MM.1S (cell line): ENCODE measurements around the gene ADSS1.

ENCODE experiments used
- DNase-seq: peaks from one replicate; pipeline ENCODE4 v3.0.0-alpha.2; 2015
- H2AFZ ChIP-seq: fragments of 300-600 bp; sonication (generic); 2 replicates; pipeline ENCODE4 v1.6.0; 2016; ENCODE audit warnings: antibody characterized with exemption, low read length
- H3F3A ChIP-seq: fragments of 300-600 bp; sonication (generic); 2 replicates; pipeline ENCODE4 v1.6.1; 2016; ENCODE audit warnings: mild to moderate bottlenecking, antibody characterized with exemption, low read length, moderate library complexity, mixed read lengths; ENCODE audit not compliant: insufficient read depth
- H3K27ac ChIP-seq: fragments of 300-600 bp; sonication (generic); 2 replicates; pipeline ENCODE4 v1.5.1; 2016; ENCODE audit warnings: mild to moderate bottlenecking, low read length
- H3K27me3 ChIP-seq: fragments of 300-600 bp; sonication (generic); replicated peaks from 2 replicates; pipeline ENCODE4 v1.6.0; 2016; ENCODE audit warnings: low read length; ENCODE audit not compliant: insufficient read depth
- H3K36me3 ChIP-seq: fragments of 300-600 bp; sonication (generic); replicated peaks from 2 replicates; pipeline ENCODE4 v1.6.1; 2016; ENCODE audit warnings: mild to moderate bottlenecking, low read length, mixed read lengths; ENCODE audit not compliant: insufficient read depth
- H3K4me1 ChIP-seq: fragments of 300-600 bp; sonication (generic); 2 replicates; pipeline ENCODE4 v1.6.1; 2016; ENCODE audit warnings: low read length, mixed read lengths
- H3K4me2 ChIP-seq: fragments of 300-600 bp; sonication (generic); 2 replicates; pipeline ENCODE4 v1.6.0; 2016; ENCODE audit warnings: low read depth, low read length
- H3K4me3 ChIP-seq: fragments of 300-600 bp; sonication (generic); 2 replicates; pipeline ENCODE4 v1.5.1; 2016; ENCODE audit warnings: low read length, mixed read lengths
- H3K79me2 ChIP-seq: fragments of 300-600 bp; sonication (generic); 2 replicates; pipeline ENCODE4 v1.6.1; 2016; ENCODE audit warnings: mixed run types, low read length, mixed read lengths
- H3K9ac ChIP-seq: fragments of 300-600 bp; sonication (generic); 2 replicates; pipeline ENCODE4 v1.6.1; 2016; ENCODE audit warnings: low read length, mixed read lengths
- H3K9me2 ChIP-seq: fragments of 300-600 bp; sonication (generic); replicated peaks from 2 replicates; pipeline ENCODE4 v1.6.1; 2016; ENCODE audit warnings: mild to moderate bottlenecking, low read length, mixed read lengths; ENCODE audit not compliant: insufficient read depth
- H3K9me3 ChIP-seq: fragments of 300-600 bp; sonication (generic); replicated peaks from 2 replicates; pipeline ENCODE4 v1.6.1; 2016; ENCODE audit warnings: mild to moderate bottlenecking, low read length, mixed read lengths; ENCODE audit not compliant: insufficient read depth
- H4K20me1 ChIP-seq: fragments of 300-600 bp; sonication (generic); 2 replicates; pipeline ENCODE4 v1.6.1; 2016; ENCODE audit warnings: mild to moderate bottlenecking, low read length, moderate library complexity, mixed read lengths; ENCODE audit not compliant: insufficient read depth
- EZH2 ChIP-seq: fragments of 300-600 bp; sonication (generic); optimal IDR thresholded peaks from 2 replicates; pipeline ENCODE3; 2017; ENCODE audit warnings: low read depth, mild to moderate bottlenecking, antibody characterized with exemption, low read length, mixed read lengths
- EZH2phosphoT487 ChIP-seq: fragments of 300-600 bp; sonication (generic); IDR thresholded peaks from 2 replicates; pipeline ENCODE4 v1.6.1; 2018; ENCODE audit warnings: antibody characterized with exemption, low read length
- TF ChIP-seq, protein P1 (sequence below): fragments of 300-600 bp; sonication (generic); IDR thresholded peaks from 2 replicates; pipeline ENCODE4 v1.5.1; 2016; ENCODE audit warnings: antibody characterized with exemption, low read length, mixed read lengths

ADSS1 gene

DNA sequence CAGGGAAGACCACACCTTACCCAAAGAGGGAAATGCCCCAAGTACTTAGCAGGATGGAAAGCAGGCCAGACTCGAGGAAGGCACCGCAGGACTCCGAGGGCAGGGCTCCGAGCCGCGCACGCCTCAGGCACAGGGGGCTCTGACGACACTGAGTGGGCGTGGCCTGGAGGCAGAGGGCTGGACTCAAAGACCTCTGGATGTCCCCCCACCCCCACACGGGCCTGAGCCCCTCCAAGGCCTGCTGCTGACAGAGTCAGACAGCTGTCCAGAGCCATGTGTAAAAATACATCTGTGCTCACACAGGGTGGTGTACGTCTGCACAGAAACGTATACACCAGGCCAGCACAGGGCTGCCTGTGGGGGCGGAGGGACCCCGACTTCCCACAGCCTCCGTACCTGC is 70.1 kb downstream of the ADSS1 start:
- peaks cover 35% of the 10 kb centered on the region for H3K79me2 ChIP-seq
- peak overlapping the region; percentile 62; the same call in 1 of the 2 replicates for H3K9ac ChIP-seq
- no peaks in the 10 kb centered on the region for H3K27me3 ChIP-seq
- H2AFZ ChIP-seq = no peak overlapping the region
- H4K20me1 ChIP-seq = no peaks in the 10 kb centered on the region
- H3K4me2 ChIP-seq = peak overlapping the region; percentile 76; the same call in 1 of the 2 replicates
- no peak overlapping the region for H3K27ac ChIP-seq
- H3K36me3 ChIP-seq = no peaks in the 10 kb centered on the region
- H3K4me3 ChIP-seq = peak overlapping the region; percentile 72
- H3F3A ChIP-seq = 0 out of 2 replicates have a peak, but pooled peaks cover 3% of the 10 kb centered on the region
- peaks cover 12% of the 10 kb centered on the region; the same call in 1 of the 2 replicates for H3K4me1 ChIP-seq
- no peaks in the 10 kb centered on the region for H3K9me2 ChIP-seq
- no peak for DNase-seq
- TF ChIP-seq, protein P1, sequence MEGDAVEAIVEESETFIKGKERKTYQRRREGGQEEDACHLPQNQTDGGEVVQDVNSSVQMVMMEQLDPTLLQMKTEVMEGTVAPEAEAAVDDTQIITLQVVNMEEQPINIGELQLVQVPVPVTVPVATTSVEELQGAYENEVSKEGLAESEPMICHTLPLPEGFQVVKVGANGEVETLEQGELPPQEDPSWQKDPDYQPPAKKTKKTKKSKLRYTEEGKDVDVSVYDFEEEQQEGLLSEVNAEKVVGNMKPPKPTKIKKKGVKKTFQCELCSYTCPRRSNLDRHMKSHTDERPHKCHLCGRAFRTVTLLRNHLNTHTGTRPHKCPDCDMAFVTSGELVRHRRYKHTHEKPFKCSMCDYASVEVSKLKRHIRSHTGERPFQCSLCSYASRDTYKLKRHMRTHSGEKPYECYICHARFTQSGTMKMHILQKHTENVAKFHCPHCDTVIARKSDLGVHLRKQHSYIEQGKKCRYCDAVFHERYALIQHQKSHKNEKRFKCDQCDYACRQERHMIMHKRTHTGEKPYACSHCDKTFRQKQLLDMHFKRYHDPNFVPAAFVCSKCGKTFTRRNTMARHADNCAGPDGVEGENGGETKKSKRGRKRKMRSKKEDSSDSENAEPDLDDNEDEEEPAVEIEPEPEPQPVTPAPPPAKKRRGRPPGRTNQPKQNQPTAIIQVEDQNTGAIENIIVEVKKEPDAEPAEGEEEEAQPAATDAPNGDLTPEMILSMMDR = no peak
- TF ChIP-seq EZH2phosphoT487 = no peak
- no peak for TF ChIP-seq EZH2
- H3K9me3 ChIP-seq = no peaks in the 10 kb centered on the region

DNA sequence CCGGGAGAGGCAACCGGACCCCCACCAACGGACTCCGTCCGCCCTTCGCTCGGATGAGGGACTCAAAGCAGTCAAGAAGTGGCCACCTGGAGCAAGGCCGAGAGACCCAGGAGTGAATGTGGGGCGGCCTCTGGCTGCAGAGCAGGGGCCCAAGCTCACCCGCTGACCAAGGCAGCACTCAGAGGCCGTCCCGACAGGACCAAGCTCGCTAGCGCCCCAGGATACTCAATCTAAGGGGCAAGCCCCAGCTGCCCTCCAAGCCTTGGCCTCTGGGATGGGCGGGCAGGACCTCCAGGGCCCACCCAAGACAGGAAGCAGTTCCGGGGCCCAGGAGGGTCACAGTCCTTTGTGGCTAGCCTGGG is 70.6 kb downstream of the ADSS1 start:
- Histone ChIP-seq H3K9me2 (no peaks in the 10 kb centered on the region), H3K9me3 (no peaks in the 10 kb centered on the region), H2AFZ (no peak overlapping the region), H3K36me3 (no peaks in the 10 kb centered on the region), H3K27ac (no peak overlapping the region), H3K79me2 (peaks cover 35% of the 10 kb centered on the region), H4K20me1 (no peaks in the 10 kb centered on the region), H3K27me3 (no peaks in the 10 kb centered on the region), H3F3A (peaks cover 7% of the 10 kb centered on the region), H3K4me2 (peak overlapping the region; percentile 76), H3K4me3 (peak overlapping the region; percentile 72), H3K4me1 (peaks cover 12% of the 10 kb centered on the region; the same call in 1 of the 2 replicates), H3K9ac (peak overlapping the region; percentile 62; the same call in 1 of the 2 replicates)
- TF ChIP-seq EZH2 (no peak), EZH2phosphoT487 (no peak)
- TF ChIP-seq, protein P1 = no peak
- no peak for DNase-seq

GRCh38 chr14:104794993-104795780 is 71.2 kb downstream of the ADSS1 start, which contains the start of gene AKT1:
AKT1 (minus strand) TSS chr14:104795748; CDS start chr14:104792643, 3,105 bp downstream.
- peak within 1 kb of the TSS; percentile 62; the same call in 1 of the 2 replicates for H3K9ac ChIP-seq
- H4K20me1 ChIP-seq = no peaks in the 10 kb centered on the region
- no peaks in the 10 kb centered on the region for H3K36me3 ChIP-seq
- peak within 1 kb of the TSS; percentile 72 for H3K4me3 ChIP-seq
- no peaks in the 10 kb centered on the region for H3K9me3 ChIP-seq
- no peak within 1 kb of the TSS for H3K27ac ChIP-seq
- peaks cover 35% of the 10 kb centered on the region for H3K79me2 ChIP-seq
- no peaks in the 10 kb centered on the region for H3K9me2 ChIP-seq
- TF ChIP-seq EZH2phosphoT487 (no peak), EZH2 (no peak)
- TF ChIP-seq, protein P1 = no peak
- H2AFZ ChIP-seq = no peak within 1 kb of the TSS
- no peaks in the 10 kb centered on the region for H3K27me3 ChIP-seq
- peak; percentile 32 for DNase-seq
- H3F3A ChIP-seq = peaks cover 11% of the 10 kb centered on the region
- H3K4me1 ChIP-seq = peaks cover 12% of the 10 kb centered on the region; the same call in 1 of the 2 replicates
- peak within 1 kb of the TSS; percentile 82 for H3K4me2 ChIP-seq
